ENCODE measurements around the gene AURKA. TPM values are rescaled to one million over a fixed set of nuclear protein-coding genes. Genes with fewer than 3 reads are reported as not detected.
"Not testable (repeated sequence)": the region's sequence is repeated elsewhere in the genome, so short reads cannot be mapped to it uniquely, and the experiment has no call there.

AURKA gene
- total and polyA plus RNA-seq, 4 donors: 0.88 to 41.6 (median 2.7) TPM

- WGBS: 1% methylated on average over 29 of the region's 29 CpGs
- Histone ChIP-seq H3K9ac (ENCODE audit: low read depth in 1 of 2, low read length in 2 of 2) (peak overlapping the region in 1 of 2 donors; percentile 90), H3K4me1 (ENCODE audit: control insufficient read depth in 4 of 4, insufficient read depth in 4 of 4, low read length in 3 of 4) (peaks cover 2 to 21% (median 16%) of the 10 kb centered on the region in 4 donors), H3K27ac (ENCODE audit: low read depth in 1 of 2, low read length in 2 of 2) (peak overlapping the region; percentile 93 to 96), H3K4me3 (ENCODE audit: low read depth in 1 of 3, low read length in 3 of 3) (peak overlapping the region; percentile 54 to 99 (median 92)), H3K9me3 (ENCODE audit: control insufficient read depth in 4 of 4, low read length in 3 of 4) (no peaks in the 10 kb centered on the region), H3K36me3 (ENCODE audit: control insufficient read depth in 4 of 4, insufficient read depth in 3 of 4, low read depth in 1 of 4, low read length in 3 of 4) (peaks cover 0 to 15% (median 10%) of the 10 kb centered on the region in 4 donors), H3K27me3 (ENCODE audit: control insufficient read depth in 4 of 4, insufficient read depth in 4 of 4, low read length in 3 of 4) (no peaks in the 10 kb centered on the region)
- DNase-seq (ENCODE audit: low spot score): no peak
- TF ChIP-seq RXRA (IDR thresholded peaks at IDR 0.05): no peak
Measured at GRCh38 chr20:56391596-56392131, 351 bp downstream of the AURKA start.

GRCh38 chr20:56391037-56391436 lies 978 bp downstream of the AURKA start:
- peaks cover 2 to 21% (median 16%) of the 10 kb centered on the region in 4 donors for H3K4me1 ChIP-seq (ENCODE audit: control insufficient read depth in 4 of 4, insufficient read depth in 4 of 4, low read length in 3 of 4)
- H3K9ac ChIP-seq (ENCODE audit: low read depth in 1 of 2, low read length in 2 of 2): no peak overlapping the region
- no peaks in the 10 kb centered on the region for H3K27me3 ChIP-seq (ENCODE audit: control insufficient read depth in 4 of 4, insufficient read depth in 4 of 4, low read length in 3 of 4)
- no peak for TF ChIP-seq REST (IDR thresholded peaks at IDR 0.05)
- TF ChIP-seq JUND (IDR thresholded peaks at IDR 0.05): no peak
- no peak for TF ChIP-seq ATF3 (IDR thresholded peaks at IDR 0.05)
- no peak for TF ChIP-seq YY1 (IDR thresholded peaks at IDR 0.05)
- no peak for TF ChIP-seq EGR1 (IDR thresholded peaks at IDR 0.05; ENCODE audit: low read depth in 2 of 2)
- TF ChIP-seq FOXA2 (IDR thresholded peaks at IDR 0.05): no peak
- no peak for TF ChIP-seq ZBTB33 (IDR thresholded peaks at IDR 0.05)
- TF ChIP-seq TAF1 (conservative IDR thresholded peaks at IDR 0.05): no peak
- no peak for TF ChIP-seq GABPA (IDR thresholded peaks at IDR 0.05 in 1 of 2, conservative IDR thresholded peaks at IDR 0.05 in 1 of 2)
- no peak for TF ChIP-seq FOXA1 (IDR thresholded peaks at IDR 0.05)
- TF ChIP-seq SP1 (IDR thresholded peaks at IDR 0.05): no peak
- no peak for TF ChIP-seq MAX (IDR thresholded peaks at IDR 0.05)
- no peak for TF ChIP-seq HNF4G (IDR thresholded peaks at IDR 0.05)
- H3K36me3 ChIP-seq (ENCODE audit: control insufficient read depth in 4 of 4, insufficient read depth in 3 of 4, low read depth in 1 of 4, low read length in 3 of 4): peaks cover 0 to 9% (median 7%) of the 10 kb centered on the region in 4 donors
- H3K9me3 ChIP-seq (ENCODE audit: control insufficient read depth in 4 of 4, low read length in 3 of 4): no peaks in the 10 kb centered on the region
- no peak overlapping the region for H3K27ac ChIP-seq (ENCODE audit: low read depth in 1 of 2, low read length in 2 of 2)
- WGBS: 45% methylated on average over 10 of the region's 10 CpGs
- DNase-seq (ENCODE audit: low spot score): no peak
- peak overlapping the region in 2 of 3 donors; percentile 54 to 99 for H3K4me3 ChIP-seq (ENCODE audit: low read depth in 1 of 3, low read length in 3 of 3)

- H3K36me3 ChIP-seq (ENCODE audit: control insufficient read depth in 4 of 4, insufficient read depth in 3 of 4, low read depth in 1 of 4, low read length in 3 of 4); H3K27ac ChIP-seq (ENCODE audit: low read depth in 1 of 2, low read length in 2 of 2); DNase-seq (ENCODE audit: low spot score); H3K9ac ChIP-seq (ENCODE audit: low read depth in 1 of 2, low read length in 2 of 2); H3K27me3 ChIP-seq (ENCODE audit: control insufficient read depth in 4 of 4, insufficient read depth in 4 of 4, low read length in 3 of 4); H3K4me3 ChIP-seq (ENCODE audit: low read depth in 1 of 3, low read length in 3 of 3); H3K9me3 ChIP-seq (ENCODE audit: control insufficient read depth in 4 of 4, low read length in 3 of 4): not testable (repeated sequence)
- peaks cover 2 to 21% (median 16%) of the 10 kb centered on the region in 4 donors for H3K4me1 ChIP-seq (ENCODE audit: control insufficient read depth in 4 of 4, insufficient read depth in 4 of 4, low read length in 3 of 4)
- WGBS: 98% methylated on average over 9 of the region's 9 CpGs
Measured at GRCh38 chr20:56390396-56390795, 1.6 kb downstream of the AURKA start.

Data from liver (tissue), 9 donors.